Testis (tissue), 2 donors: ENCODE results near the gene TAB3.

Experiments
- CTCF ChIP-seq, 3 experiments: fragments of 450-650 bp in 2 of 3; fragments of 200-600 bp in 1 of 3; sonication (generic) in 1 of 3; IDR thresholded peaks; one replicate each; pipeline ENCODE4 v1.5.1; 2016 to 2019; ENCODE audit warnings: antibody characterized with exemption in 3 of 3, mild to moderate bottlenecking in 2 of 3, moderate library complexity in 1 of 3
- POLR2A ChIP-seq: fragments of 450-650 bp; IDR thresholded peaks from one replicate; pipeline ENCODE4 v1.6.1; 2017; ENCODE audit warnings: antibody characterized with exemption, mild to moderate bottlenecking, moderate library complexity

- TF ChIP-seq CTCF (IDR thresholded peaks at IDR 0.05) (no peak), POLR2A (no peak)
These were observed 67.9 kb downstream of the TAB3 start for GRCh38 chrX:30821116-30821515.
